ENCODE measurements around the gene ZBTB40. TPM values are rescaled to one million over a fixed set of nuclear protein-coding genes. Genes with fewer than 3 reads are reported as not detected.

Gene ZBTB40
- total RNA-seq, 1 donor from 2014 or later = 14.9 TPM

DNA sequence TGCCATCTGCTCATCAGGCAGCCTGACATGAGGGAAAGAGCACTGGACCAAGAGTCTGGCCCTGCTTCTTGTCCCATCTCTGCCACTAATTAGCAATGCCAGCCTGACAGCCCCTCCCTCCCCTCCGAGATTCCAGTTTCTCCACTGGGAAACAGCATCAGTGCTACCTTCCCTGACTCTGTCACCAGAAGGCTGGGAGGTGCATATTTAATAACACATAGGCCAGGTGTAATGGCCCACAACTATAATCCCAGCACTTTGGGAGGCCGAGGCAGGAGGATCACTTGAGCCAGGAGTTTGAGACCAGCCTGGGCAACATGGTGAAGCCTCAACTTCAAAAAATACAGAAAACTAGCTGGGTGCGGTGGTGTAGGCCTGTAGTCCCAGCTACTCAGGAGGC is 41.2 kb upstream of the ZBTB40 start:
- H3K9me3 Mint-ChIP-seq = peaks cover 3% of the 10 kb centered on the region
- no peaks in the 10 kb centered on the region for H3K36me3 Mint-ChIP-seq

DNA sequence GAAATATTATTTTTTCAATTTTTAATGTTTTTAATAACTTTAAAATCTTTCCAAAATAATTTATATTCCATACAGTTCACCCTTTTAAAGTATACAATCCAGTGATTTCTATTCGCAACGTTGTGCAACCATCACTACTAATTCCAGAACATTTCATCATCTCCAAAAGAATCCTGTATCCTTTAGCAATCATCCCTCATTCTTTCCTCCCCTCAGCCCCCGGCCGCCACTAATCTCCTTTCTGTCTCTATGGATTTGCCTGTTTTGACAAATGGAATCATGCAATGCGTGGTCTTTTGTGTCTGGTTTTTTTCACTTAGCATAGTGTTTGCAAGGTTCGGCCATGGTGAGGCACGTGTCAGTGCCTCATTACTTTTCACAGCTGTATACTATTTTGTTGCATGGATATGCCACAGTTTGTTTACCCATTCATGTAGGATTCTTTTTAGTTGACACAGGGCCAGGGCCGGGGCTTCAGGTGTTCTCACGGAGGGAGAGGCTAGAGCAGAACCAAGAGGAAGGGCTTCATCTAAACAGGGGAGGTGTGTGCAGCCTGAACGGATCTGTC is 40.6 kb upstream of the ZBTB40 start:
- DNase-seq (ENCODE audit: low spot score) = no peak
- Mint-ChIP-seq H3K36me3 (no peaks in the 10 kb centered on the region), H3K27me3 (ENCODE audit: insufficient read depth, low read depth) (peaks cover 18% of the 10 kb centered on the region), H3K4me3 (no peak overlapping the region), H3K4me1 (peaks cover 38% of the 10 kb centered on the region), H3K9me3 (peaks cover 3% of the 10 kb centered on the region), H3K27ac (no peak overlapping the region)
- Histone ChIP-seq H3K4me3 (no peak overlapping the region), H3F3A (ENCODE audit: low read depth) (no peaks in the 10 kb centered on the region), H3K4me1 (no peaks in the 10 kb centered on the region), H2AFZ (replicated peaks) (no peak overlapping the region), H3K79me2 (ENCODE audit: low read depth) (no peaks in the 10 kb centered on the region), H3K27me3 (no peaks in the 10 kb centered on the region), H3K4me2 (no peak overlapping the region), H3K9me3 (ENCODE audit: low read depth) (no peaks in the 10 kb centered on the region), H4K20me1 (ENCODE audit: low read depth) (no peaks in the 10 kb centered on the region), H3K9ac (no peak overlapping the region), H3K27ac (no peak overlapping the region), H3K36me3 (no peaks in the 10 kb centered on the region)
- TF ChIP-seq EZH2 (IDR thresholded peaks at IDR 0.05) (no peak), EZH2phosphoT487 (IDR thresholded peaks at IDR 0.05) (no peak)
- TF ChIP-seq, protein P1, sequence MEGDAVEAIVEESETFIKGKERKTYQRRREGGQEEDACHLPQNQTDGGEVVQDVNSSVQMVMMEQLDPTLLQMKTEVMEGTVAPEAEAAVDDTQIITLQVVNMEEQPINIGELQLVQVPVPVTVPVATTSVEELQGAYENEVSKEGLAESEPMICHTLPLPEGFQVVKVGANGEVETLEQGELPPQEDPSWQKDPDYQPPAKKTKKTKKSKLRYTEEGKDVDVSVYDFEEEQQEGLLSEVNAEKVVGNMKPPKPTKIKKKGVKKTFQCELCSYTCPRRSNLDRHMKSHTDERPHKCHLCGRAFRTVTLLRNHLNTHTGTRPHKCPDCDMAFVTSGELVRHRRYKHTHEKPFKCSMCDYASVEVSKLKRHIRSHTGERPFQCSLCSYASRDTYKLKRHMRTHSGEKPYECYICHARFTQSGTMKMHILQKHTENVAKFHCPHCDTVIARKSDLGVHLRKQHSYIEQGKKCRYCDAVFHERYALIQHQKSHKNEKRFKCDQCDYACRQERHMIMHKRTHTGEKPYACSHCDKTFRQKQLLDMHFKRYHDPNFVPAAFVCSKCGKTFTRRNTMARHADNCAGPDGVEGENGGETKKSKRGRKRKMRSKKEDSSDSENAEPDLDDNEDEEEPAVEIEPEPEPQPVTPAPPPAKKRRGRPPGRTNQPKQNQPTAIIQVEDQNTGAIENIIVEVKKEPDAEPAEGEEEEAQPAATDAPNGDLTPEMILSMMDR (IDR thresholded peaks at IDR 0.05) = no peak

More for the DNA sequence above, 41.2 kb upstream of the ZBTB40 start:
- Histone ChIP-seq H3F3A (ENCODE audit: low read depth) (no peaks in the 10 kb centered on the region), H3K4me3 (no peak overlapping the region), H3K36me3 (no peaks in the 10 kb centered on the region), H2AFZ (replicated peaks) (no peak overlapping the region), H3K27ac (no peak overlapping the region), H3K9me3 (ENCODE audit: low read depth) (no peaks in the 10 kb centered on the region), H3K4me1 (no peaks in the 10 kb centered on the region), H4K20me1 (ENCODE audit: low read depth) (no peaks in the 10 kb centered on the region), H3K27me3 (no peaks in the 10 kb centered on the region), H3K9ac (no peak overlapping the region), H3K79me2 (ENCODE audit: low read depth) (no peaks in the 10 kb centered on the region), H3K4me2 (no peak overlapping the region)
- peaks cover 38% of the 10 kb centered on the region for H3K4me1 Mint-ChIP-seq
- peaks cover 17% of the 10 kb centered on the region for H3K27me3 Mint-ChIP-seq (ENCODE audit: insufficient read depth, low read depth)
- no peak overlapping the region for H3K4me3 Mint-ChIP-seq
- TF ChIP-seq EZH2 (IDR thresholded peaks at IDR 0.05) = no peak
- TF ChIP-seq EZH2phosphoT487 (IDR thresholded peaks at IDR 0.05) = no peak
- no peak for DNase-seq (ENCODE audit: low spot score)
- H3K27ac Mint-ChIP-seq = no peak overlapping the region

DNA sequence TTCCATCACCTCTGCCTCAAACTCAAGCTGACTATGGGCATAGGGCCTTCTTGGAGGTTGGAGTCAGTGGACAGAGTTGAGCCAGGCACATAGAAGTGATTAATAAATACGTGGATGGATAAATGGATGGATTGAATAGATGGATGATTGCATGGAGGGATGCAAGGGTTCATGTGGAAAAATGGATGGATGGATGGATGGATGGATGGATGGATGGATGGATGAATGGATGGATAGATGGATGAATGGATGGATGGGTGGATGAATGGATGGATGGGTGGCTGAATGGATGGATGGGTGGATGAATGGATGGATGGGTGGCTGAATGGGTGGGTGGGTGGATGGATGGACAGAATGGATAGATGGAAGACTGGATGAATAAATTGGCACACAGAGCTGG is 40.1 kb upstream of the ZBTB40 start:
- peaks cover 18% of the 10 kb centered on the region for H3K27me3 Mint-ChIP-seq (ENCODE audit: insufficient read depth, low read depth)
- DNase-seq (ENCODE audit: low spot score) = no peak
- peaks cover 3% of the 10 kb centered on the region for H3K9me3 Mint-ChIP-seq
- no peak overlapping the region for H3K9ac ChIP-seq
- H3K36me3 ChIP-seq = no peaks in the 10 kb centered on the region
- no peaks in the 10 kb centered on the region for H3K4me1 ChIP-seq
- H2AFZ ChIP-seq (replicated peaks) = no peak overlapping the region
- peaks cover 42% of the 10 kb centered on the region for H3K4me1 Mint-ChIP-seq
- H3K27ac ChIP-seq = no peak overlapping the region
- no peaks in the 10 kb centered on the region for H3K36me3 Mint-ChIP-seq
- peak overlapping the region; percentile 17 for H3K27ac Mint-ChIP-seq
- no peaks in the 10 kb centered on the region for H3K9me3 ChIP-seq (ENCODE audit: low read depth)
- no peak overlapping the region for H3K4me2 ChIP-seq
- no peaks in the 10 kb centered on the region for H3K79me2 ChIP-seq (ENCODE audit: low read depth)
- H3K4me3 ChIP-seq = no peak overlapping the region
- no peaks in the 10 kb centered on the region for H3K27me3 ChIP-seq
- peak overlapping the region; percentile 46 for H3K4me3 Mint-ChIP-seq
- H3F3A ChIP-seq (ENCODE audit: low read depth) = no peaks in the 10 kb centered on the region
- no peaks in the 10 kb centered on the region for H4K20me1 ChIP-seq (ENCODE audit: low read depth)
- TF ChIP-seq EZH2 (IDR thresholded peaks at IDR 0.05) (no peak), EZH2phosphoT487 (IDR thresholded peaks at IDR 0.05) (no peak)
- TF ChIP-seq, protein P1 (IDR thresholded peaks at IDR 0.05) = no peak

DNA sequence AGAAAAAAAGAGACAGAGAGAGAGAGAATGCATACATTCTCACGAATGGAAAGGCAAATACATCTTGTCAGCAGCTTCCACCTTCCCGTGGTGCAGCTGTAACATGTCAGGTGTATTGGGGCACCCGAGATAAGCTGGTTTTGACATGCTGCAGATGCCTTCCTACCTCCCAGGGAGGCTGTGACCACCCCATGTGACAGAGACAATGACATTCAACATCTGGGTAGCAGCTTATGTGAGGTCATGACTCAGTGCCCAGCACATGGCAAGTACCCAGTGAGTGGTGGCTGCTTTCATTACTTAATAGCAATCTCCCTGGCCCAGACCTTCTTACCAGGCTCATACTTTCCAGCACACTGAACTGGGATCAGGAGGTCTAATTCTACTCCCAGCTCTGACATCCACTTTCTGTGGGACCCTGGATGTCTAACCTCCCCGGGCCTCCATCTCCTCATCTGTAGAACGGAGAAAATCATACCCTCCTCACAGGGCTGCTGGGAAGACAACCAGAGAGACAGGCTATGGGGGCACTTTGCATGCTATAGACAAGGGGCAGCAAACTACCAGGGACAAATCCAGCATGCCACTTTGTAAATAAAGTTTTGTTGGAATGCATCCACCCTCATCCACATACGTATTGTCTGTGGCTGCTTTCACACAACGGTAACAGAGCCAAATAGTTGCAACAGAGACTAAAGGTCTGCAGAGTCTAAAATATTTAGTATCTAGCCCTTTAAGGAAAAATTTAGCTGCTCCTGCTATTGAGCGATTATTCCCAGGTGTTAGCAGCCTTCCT is 38.5 kb upstream of the ZBTB40 start:
- peaks cover 36% of the 10 kb centered on the region for H3K4me1 Mint-ChIP-seq
- Histone ChIP-seq H3F3A (ENCODE audit: low read depth) (no peaks in the 10 kb centered on the region), H2AFZ (replicated peaks) (no peak overlapping the region), H4K20me1 (ENCODE audit: low read depth) (no peaks in the 10 kb centered on the region), H3K27me3 (no peaks in the 10 kb centered on the region), H3K79me2 (ENCODE audit: low read depth) (no peaks in the 10 kb centered on the region), H3K36me3 (no peaks in the 10 kb centered on the region), H3K9me3 (ENCODE audit: low read depth) (no peaks in the 10 kb centered on the region), H3K4me3 (no peak overlapping the region), H3K4me2 (no peak overlapping the region), H3K4me1 (no peaks in the 10 kb centered on the region), H3K27ac (no peak overlapping the region), H3K9ac (no peak overlapping the region)
- peak overlapping the region; percentile 2 for H3K27ac Mint-ChIP-seq
- TF ChIP-seq, protein P1 (IDR thresholded peaks at IDR 0.05) = no peak
- TF ChIP-seq EZH2phosphoT487 (IDR thresholded peaks at IDR 0.05) (no peak), EZH2 (IDR thresholded peaks at IDR 0.05) (no peak)
- DNase-seq (ENCODE audit: low spot score) = no peak
- no peaks in the 10 kb centered on the region for H3K36me3 Mint-ChIP-seq
- peaks cover 19% of the 10 kb centered on the region for H3K27me3 Mint-ChIP-seq (ENCODE audit: insufficient read depth, low read depth)
- H3K9me3 Mint-ChIP-seq = peaks cover 3% of the 10 kb centered on the region
- H3K4me3 Mint-ChIP-seq = no peak overlapping the region

All from neural progenitor cell (in vitro differentiated cells).